ENCODE measurements around the gene AQP12A.

Gene AQP12A

GRCh38 chr2:240645346-240645745 lies 46.3 kb upstream of the AQP12A start:
- TF ChIP-seq, protein P1, sequence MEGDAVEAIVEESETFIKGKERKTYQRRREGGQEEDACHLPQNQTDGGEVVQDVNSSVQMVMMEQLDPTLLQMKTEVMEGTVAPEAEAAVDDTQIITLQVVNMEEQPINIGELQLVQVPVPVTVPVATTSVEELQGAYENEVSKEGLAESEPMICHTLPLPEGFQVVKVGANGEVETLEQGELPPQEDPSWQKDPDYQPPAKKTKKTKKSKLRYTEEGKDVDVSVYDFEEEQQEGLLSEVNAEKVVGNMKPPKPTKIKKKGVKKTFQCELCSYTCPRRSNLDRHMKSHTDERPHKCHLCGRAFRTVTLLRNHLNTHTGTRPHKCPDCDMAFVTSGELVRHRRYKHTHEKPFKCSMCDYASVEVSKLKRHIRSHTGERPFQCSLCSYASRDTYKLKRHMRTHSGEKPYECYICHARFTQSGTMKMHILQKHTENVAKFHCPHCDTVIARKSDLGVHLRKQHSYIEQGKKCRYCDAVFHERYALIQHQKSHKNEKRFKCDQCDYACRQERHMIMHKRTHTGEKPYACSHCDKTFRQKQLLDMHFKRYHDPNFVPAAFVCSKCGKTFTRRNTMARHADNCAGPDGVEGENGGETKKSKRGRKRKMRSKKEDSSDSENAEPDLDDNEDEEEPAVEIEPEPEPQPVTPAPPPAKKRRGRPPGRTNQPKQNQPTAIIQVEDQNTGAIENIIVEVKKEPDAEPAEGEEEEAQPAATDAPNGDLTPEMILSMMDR (conservative IDR thresholded peaks at IDR 0.05; ENCODE audit: low read length), result no peak
- no peak overlapping the region for H3K4me3 ChIP-seq (ENCODE audit: low read length)
- DNase-seq (ENCODE audit: low read depth), result no peak

- no peak overlapping the region for H3K4me3 ChIP-seq (ENCODE audit: low read length)
- TF ChIP-seq, protein P1 (conservative IDR thresholded peaks at IDR 0.05; ENCODE audit: low read length), result no peak
- DNase-seq (ENCODE audit: low read depth), result no peak
Measured at GRCh38 chr2:240645801-240646175, 45.9 kb upstream of the AQP12A start.

GRCh38 chr2:240646176-240646899 lies 45.3 kb upstream of the AQP12A start:
- H3K4me3 ChIP-seq (ENCODE audit: low read length), result no peak overlapping the region
- TF ChIP-seq, protein P1 (conservative IDR thresholded peaks at IDR 0.05; ENCODE audit: low read length), result no peak
- DNase-seq (ENCODE audit: low read depth), result no peak

- H3K4me3 ChIP-seq (ENCODE audit: low read length), result no peak overlapping the region
- TF ChIP-seq, protein P1 (conservative IDR thresholded peaks at IDR 0.05; ENCODE audit: low read length), result no peak
- no peak for DNase-seq (ENCODE audit: low read depth)
Measured at GRCh38 chr2:240646900-240647502, 44.7 kb upstream of the AQP12A start.

DNA sequence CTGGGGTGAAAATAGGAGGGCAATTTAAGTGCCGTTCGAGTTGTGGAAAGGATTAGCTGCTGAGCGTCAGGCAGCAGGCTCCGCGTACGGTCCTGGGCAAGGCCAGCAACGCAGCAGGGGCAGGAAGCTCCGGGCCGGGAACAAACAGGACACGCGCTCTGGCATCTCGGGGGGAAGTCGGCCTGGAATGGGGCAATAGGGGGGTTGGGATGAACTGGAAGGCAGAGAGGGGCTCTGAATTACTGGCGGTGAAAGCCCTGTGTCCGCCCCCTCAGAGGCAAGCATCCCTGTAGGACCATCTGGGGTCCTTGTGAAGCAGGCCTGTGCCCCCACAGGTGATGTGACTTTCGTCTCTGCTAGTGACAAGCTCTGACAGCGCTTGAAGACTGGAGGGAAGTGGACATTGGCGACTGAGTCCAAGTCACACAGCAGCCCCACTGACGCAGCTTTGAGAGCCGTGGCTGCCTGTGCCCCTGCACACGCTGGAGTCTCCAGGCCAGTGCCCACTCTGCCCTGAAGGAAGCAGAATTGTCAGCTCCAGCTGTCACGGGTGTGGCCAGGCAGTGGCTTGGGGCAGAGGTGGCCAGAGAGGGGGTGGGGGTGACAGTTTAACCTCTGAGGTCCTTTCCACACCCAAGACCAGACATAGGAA lies 44.0 kb upstream of the AQP12A start:
- no peak overlapping the region for H3K4me3 ChIP-seq (ENCODE audit: low read length)
- TF ChIP-seq, protein P1 (conservative IDR thresholded peaks at IDR 0.05; ENCODE audit: low read length), result no peak
- no peak for DNase-seq (ENCODE audit: low read depth)

DNA sequence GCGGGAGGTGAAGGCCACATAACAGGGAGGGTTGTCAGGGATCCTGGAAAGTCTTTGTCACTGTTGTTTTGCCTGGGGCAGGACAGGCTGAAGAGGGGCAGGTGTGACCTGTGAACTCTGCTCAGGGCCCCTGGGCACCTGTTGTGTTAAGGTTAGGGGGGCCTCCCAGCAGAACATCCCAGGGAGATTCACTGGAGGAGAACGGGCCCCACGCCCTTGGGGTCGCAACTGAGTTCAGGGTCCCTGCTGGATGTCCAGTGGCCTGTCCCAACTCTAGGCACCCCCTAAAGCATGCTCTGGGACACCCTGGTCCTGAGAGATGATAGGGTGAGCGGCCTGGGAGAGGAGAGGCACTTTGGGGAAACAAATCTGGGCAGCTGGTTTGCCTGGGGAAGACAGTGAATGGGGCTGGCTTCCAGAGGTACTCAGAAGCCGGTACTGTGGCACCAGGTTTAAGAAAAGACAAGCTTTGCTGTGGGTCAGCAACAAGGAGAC lies 43.5 kb upstream of the AQP12A start:
- no peak for DNase-seq (ENCODE audit: low read depth)
- TF ChIP-seq, protein P1 (conservative IDR thresholded peaks at IDR 0.05; ENCODE audit: low read length), result no peak

More for the DNA sequence above, 43.5 kb upstream of the AQP12A start:
- no peak overlapping the region for H3K4me3 ChIP-seq (ENCODE audit: low read length)

Data from AG10803 (cell line).